ENCODE results near the gene MAPK1IP1L. TPM values are rescaled to one million over a fixed set of nuclear protein-coding genes. Genes with fewer than 3 reads are reported as not detected.

MAPK1IP1L gene
- total and polyA plus RNA-seq, 2 of the 8 experiments (the other 6 are each of a cell fraction or from before 2014, with no cell fraction given): 111 to 228 TPM

DNA sequence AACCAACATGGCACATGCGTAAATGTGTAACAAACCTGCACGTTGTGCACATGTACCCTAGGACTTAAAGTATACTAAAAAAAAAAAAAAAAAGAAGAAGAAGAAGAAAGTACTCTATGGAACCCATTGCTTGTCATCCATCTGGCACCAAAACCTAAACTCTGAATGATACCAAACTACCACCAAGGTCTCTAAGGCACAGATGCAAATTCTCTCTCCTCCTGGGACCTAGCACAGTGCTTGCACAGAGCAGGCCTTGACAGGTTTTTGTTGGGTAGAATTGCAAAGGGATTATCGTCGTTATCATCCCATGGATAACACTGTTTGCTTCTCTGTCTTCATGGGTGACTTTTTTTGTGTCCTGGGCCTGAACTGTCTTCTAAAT lies 64.4 kb downstream of the MAPK1IP1L start (continued):
- TF ChIP-seq RNF2 (IDR thresholded peaks at IDR 0.05; ENCODE audit: borderline replicate concordance, low read depth, low read length, missing control alignments, poor library complexity, severe bottlenecking): no peak
- TF ChIP-seq NANOG (IDR thresholded peaks at IDR 0.05; ENCODE audit: insufficient read depth, low read depth, low read length, poor library complexity, severe bottlenecking): no peak

Measured in H1 (cell line).